Stomach (tissue), 9 donors: ENCODE results near the gene HES6. TPM values are rescaled to one million over a fixed set of nuclear protein-coding genes. Genes with fewer than 3 reads are reported as not detected.
A peak's percentile ranks its signal among the peaks of the same experiment; 100 is the strongest.

Experiments used
- DNase-seq, 2 donors: peaks; one replicate each; pipeline versions ENCODE4 v3.0.0 to v3.0.0-alpha.2; 2013 to 2019
- H3K27ac ChIP-seq, 5 donors: fragments of 200-600 bp in 4 of 5; sonication (generic) in 4 of 5; one replicate each; pipeline ENCODE4 v1.5.1; 2013 to 2019; ENCODE audit warnings: mild to moderate bottlenecking in 1 of 5, moderate library complexity in 1 of 5
- H3K27me3 ChIP-seq, 3 donors: fragments of 200-600 bp; sonication (generic); one replicate each; pipeline ENCODE4 v1.5.1; 2017 to 2019; ENCODE audit warnings: mixed run types in 1 of 3
- H3K36me3 ChIP-seq, 4 donors: fragments of 200-600 bp; sonication (generic); 1 replicate in 3 of 4; 2 replicates in 1 of 4; pipeline ENCODE4 v1.5.1; 2016 to 2019
- H3K4me1 ChIP-seq, 4 donors: fragments of 200-600 bp; sonication (generic); one replicate each; pipeline ENCODE4 v1.5.1; 2016 to 2019
- H3K4me3 ChIP-seq, 4 donors: fragments of 200-600 bp; sonication (generic) in 3 of 4; one replicate each; pipeline ENCODE4 v1.5.1; 2016 to 2019; ENCODE audit warnings: mild to moderate bottlenecking in 1 of 4
- H3K9me3 ChIP-seq, 4 donors: fragments of 200-600 bp; sonication (generic); one replicate each; pipeline ENCODE4 v1.5.1; 2016 to 2019
- EP300 ChIP-seq: sonication (generic); formaldehyde crosslinking; IDR thresholded peaks from one replicate; pipeline ENCODE4 v1.6.1; 2017; ENCODE audit warnings: antibody characterized with exemption
- POLR2A ChIP-seq, 4 donors: fragments of 450-650 bp; IDR thresholded peaks; one replicate each; pipeline ENCODE4 v1.6.1; 2016; ENCODE audit warnings: antibody characterized with exemption in 4 of 4, control low read depth in 2 of 4, mild to moderate bottlenecking in 1 of 4, moderate library complexity in 1 of 4
- POLR2AphosphoS5 ChIP-seq, 3 donors: sonication (generic); formaldehyde crosslinking; IDR thresholded peaks; one replicate each; pipeline ENCODE4 v1.6.1; 2016; ENCODE audit warnings: antibody characterized with exemption in 3 of 3
- WGBS, 5 donors: extraction: QIAGEN DNeasy Blood & Tissue Kit in 3 of 5; methylation state at CpG; one replicate each; pipeline versions ENCODE4 v1.1.5 to v1.1.7; 2013 to 2018; 5-methylcytosine and 5-hydroxymethylcytosine counted together
- intact Hi-C: fragments of 100-400 bp; cut with DNase I; formaldehyde crosslinking; loops from one replicate; pipeline ENCODE4 v1.15.1; 2023; ENCODE audit warnings: low total_unique reads
- polyA plus RNA-seq, 3 donors: library from polyadenylated mRNA; stranded (reverse); fragments of 200-250 nt; gene quantifications; one replicate each; pipeline ENCODE4 v1.2.3, GENCODE V29; 2013
- total RNA-seq, 5 donors: library from RNA; depleted of rRNA; stranded (reverse); fragments of >200 nt; gene quantifications; one replicate each; pipeline versions ENCODE4 v1.1.0 to v1.2.3, GENCODE V29; 2014 to 2016
- TF ChIP-seq, protein P1 (sequence below), 7 experiments: fragments of 450-650 bp in 4 of 7; fragments of 200-600 bp in 3 of 7; sonication (generic) in 3 of 7; IDR thresholded peaks; one replicate each; pipeline ENCODE4 v1.5.1; 2016 to 2019; ENCODE audit warnings: antibody characterized with exemption in 7 of 7, control low read depth in 2 of 7, mild to moderate bottlenecking in 1 of 7
- donor health status: healthy with polysubstance abuse.
- donor health status: Bipolar disorder and iron deficiency.
- donor health status: healthy.

Gene HES6
- total and polyA plus RNA-seq, 8 donors, result 6.7 to 222 (median 17.0) TPM; not detected in 1

DNA sequence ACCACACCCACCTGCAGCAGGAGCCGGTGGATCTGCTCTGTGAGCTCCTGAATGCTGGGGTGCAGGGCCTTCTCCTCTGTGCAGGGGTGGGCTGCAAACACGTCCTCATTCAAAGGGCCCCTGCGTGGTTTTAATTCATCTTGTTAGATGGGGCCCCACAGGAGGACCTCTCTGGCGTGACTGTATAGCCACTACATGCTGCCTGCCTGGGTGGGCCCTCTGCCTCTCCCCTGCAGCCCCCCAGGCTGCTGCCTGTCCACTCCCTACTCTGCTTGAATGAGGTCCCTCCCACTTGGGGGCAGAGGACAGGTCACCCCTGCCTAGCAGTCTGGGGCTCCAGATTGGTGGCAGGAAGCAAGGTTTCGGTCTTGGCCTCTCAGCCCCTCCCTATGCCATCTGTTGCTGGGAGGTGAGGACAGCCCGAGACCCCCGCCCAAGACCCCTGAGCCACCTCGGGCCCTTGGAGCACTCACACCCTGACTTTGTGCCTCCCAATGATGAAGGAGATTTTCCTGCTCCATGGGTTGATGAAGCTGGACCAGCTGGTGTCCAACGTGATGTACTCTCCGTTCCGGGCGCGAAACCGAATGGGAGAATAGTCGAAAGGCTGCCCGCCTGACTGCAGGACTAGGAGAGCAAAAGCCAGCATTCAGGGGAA lies 22.0 kb upstream of the HES6 start:
- Histone ChIP-seq H3K9me3 (no peaks in the 10 kb centered on the region), H3K4me3 (no peak overlapping the region), H3K4me1 (peaks cover 22 to 31% (median 24%) of the 10 kb centered on the region in 4 donors), H3K36me3 (peaks cover 65 to 92% (median 90%) of the 10 kb centered on the region in 4 donors), H3K27ac (peak overlapping the region in 1 of 5 donors; percentile 79), H3K27me3 (no peaks in the 10 kb centered on the region)
- WGBS, 5 donors, result 91 to 95% (median 93%) methylated on average over 12 to 16 of the region's 16 CpGs
- no peak for TF ChIP-seq EP300
- TF ChIP-seq POLR2A (IDR thresholded peaks at IDR 0.05), result no peak
- TF ChIP-seq, protein P1, sequence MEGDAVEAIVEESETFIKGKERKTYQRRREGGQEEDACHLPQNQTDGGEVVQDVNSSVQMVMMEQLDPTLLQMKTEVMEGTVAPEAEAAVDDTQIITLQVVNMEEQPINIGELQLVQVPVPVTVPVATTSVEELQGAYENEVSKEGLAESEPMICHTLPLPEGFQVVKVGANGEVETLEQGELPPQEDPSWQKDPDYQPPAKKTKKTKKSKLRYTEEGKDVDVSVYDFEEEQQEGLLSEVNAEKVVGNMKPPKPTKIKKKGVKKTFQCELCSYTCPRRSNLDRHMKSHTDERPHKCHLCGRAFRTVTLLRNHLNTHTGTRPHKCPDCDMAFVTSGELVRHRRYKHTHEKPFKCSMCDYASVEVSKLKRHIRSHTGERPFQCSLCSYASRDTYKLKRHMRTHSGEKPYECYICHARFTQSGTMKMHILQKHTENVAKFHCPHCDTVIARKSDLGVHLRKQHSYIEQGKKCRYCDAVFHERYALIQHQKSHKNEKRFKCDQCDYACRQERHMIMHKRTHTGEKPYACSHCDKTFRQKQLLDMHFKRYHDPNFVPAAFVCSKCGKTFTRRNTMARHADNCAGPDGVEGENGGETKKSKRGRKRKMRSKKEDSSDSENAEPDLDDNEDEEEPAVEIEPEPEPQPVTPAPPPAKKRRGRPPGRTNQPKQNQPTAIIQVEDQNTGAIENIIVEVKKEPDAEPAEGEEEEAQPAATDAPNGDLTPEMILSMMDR (IDR thresholded peaks at IDR 0.05), result no peak
- TF ChIP-seq POLR2AphosphoS5 (IDR thresholded peaks at IDR 0.05), result no peak
- intact Hi-C loops, result no loop called here
- no peak for DNase-seq

DNA sequence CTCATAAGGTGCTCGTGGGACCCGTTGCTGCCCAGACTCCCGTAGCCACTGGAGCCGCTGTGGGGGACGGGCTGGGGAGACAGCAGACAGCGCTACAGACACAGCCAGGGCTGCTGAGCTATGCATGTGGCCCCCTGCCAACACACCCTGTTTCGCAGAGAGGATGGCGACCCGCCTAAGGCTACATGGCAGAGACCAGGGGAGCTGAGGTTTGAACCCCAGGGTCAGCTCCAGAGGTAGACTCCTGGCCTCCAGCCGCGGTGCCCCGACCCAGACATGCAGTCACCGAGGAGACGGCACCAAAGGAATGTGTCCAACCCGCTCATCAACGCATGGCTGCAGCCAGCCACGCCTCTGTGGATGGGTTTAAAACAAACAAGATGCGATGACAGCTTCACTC lies 21.0 kb upstream of the HES6 start:
- Histone ChIP-seq H3K27me3 (no peaks in the 10 kb centered on the region), H3K9me3 (no peaks in the 10 kb centered on the region), H3K27ac (no peak overlapping the region), H3K4me3 (no peak overlapping the region), H3K36me3 (peaks cover 68 to 93% (median 90%) of the 10 kb centered on the region in 4 donors), H3K4me1 (peaks cover 22 to 34% (median 24%) of the 10 kb centered on the region in 4 donors)
- DNase-seq, result no peak
- TF ChIP-seq, protein P1 (IDR thresholded peaks at IDR 0.05), result no peak
- no peak for TF ChIP-seq EP300
- WGBS, 5 donors, result 84 to 88% (median 84%) methylated on average over 8 to 18 of the region's 18 CpGs
- intact Hi-C loops, result no loop called here

DNA sequence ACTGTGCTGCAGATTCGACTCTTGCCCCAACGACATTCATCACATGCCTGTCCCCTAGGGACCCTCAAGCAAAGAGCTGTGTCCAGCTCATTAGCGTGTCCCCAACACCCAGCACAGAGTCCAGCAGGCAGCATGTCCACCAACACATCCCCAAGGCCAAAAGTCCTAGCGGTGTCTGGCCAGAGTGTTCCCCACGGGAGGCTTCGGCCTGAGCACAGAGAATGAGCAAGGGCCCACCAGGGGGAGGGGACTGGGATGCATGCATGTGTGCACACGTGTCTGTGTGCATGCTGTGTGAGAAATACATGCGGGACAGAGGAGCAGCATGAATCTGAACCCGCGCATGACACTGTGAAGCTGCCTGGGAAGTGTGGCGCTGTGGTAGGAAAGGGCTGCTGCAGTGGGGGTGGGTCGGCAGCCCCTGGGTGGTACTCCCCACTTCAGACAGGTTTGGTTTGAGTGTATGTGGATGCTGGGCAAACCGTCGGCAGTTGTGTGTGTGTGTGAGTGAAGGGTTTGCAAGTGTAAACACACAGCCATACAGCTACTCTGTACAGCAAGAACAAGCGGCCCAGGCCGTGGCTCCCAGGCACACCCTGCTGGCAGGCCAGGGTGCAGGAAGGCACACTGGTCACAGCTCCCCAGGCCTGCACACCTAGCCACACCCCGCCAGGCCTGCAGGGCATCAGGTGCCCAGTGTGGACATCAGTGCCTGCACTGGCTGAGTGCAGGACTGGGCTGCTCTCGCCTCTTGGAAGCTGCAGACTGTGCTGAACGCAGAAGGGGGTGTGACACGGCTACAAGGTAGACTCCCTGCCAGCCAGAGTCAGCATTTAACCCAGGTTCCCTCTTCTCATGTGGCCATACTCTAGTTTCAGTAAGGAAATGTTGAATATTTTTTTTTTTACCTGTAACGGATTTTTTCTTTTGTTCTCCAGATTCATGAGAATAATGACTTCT lies 19.5 kb upstream of the HES6 start:
- no peak for TF ChIP-seq EP300
- TF ChIP-seq, protein P1 (IDR thresholded peaks at IDR 0.05), result peak in 1 of 7 experiments; percentile 25
- 68 to 76% (median 73%) methylated on average over 18 to 21 of the region's 21 CpGs for WGBS, 5 donors
- H3K4me1 ChIP-seq, result peaks cover 17 to 28% (median 19%) of the 10 kb centered on the region in 4 donors
- H3K27ac ChIP-seq, result no peak overlapping the region
- H3K4me3 ChIP-seq, result no peak overlapping the region
- H3K27me3 ChIP-seq, result no peaks in the 10 kb centered on the region
- DNase-seq, result peak; percentile 60 to 62
- peaks cover 71 to 93% (median 92%) of the 10 kb centered on the region in 4 donors for H3K36me3 ChIP-seq
- H3K9me3 ChIP-seq, result no peaks in the 10 kb centered on the region
- intact Hi-C loops, result no loop called here

- 70 to 78% (median 76%) methylated on average over 12 to 15 of the region's 15 CpGs for WGBS, 5 donors
- no peaks in the 10 kb centered on the region for H3K9me3 ChIP-seq
- no peaks in the 10 kb centered on the region for H3K27me3 ChIP-seq
- peak in 1 of 2 donors; percentile 58 for DNase-seq
- H3K4me1 ChIP-seq, result peaks cover 4 to 15% (median 6%) of the 10 kb centered on the region in 4 donors
- TF ChIP-seq POLR2AphosphoS5 (IDR thresholded peaks at IDR 0.05) (no peak), EP300 (no peak), POLR2A (IDR thresholded peaks at IDR 0.05) (no peak)
- TF ChIP-seq, protein P1 (IDR thresholded peaks at IDR 0.05), result no peak
- peaks cover 78 to 100% (median 98%) of the 10 kb centered on the region in 4 donors for H3K36me3 ChIP-seq
- no peak overlapping the region for H3K27ac ChIP-seq
- intact Hi-C loops, result no loop called here
- no peak overlapping the region for H3K4me3 ChIP-seq
Measured at GRCh38 chr2:238257786-238258700, 18.2 kb upstream of the HES6 start.
